Spleen (tissue), 7 donors: Measurements from ENCODE around the gene OSGEPL1.

Source experiments
- CTCF ChIP-seq, 11 experiments: fragments of 200-600 bp in 7 of 11; fragments of 450-650 bp in 4 of 11; sonication (generic) in 4 of 11; IDR thresholded peaks in 8 of 11; conservative IDR thresholded peaks in 3 of 11; 1 replicate in 7 of 11; 2 replicates in 4 of 11; pipeline versions ENCODE4 v1.4.0 to v1.8.0; 2016 to 2021; ENCODE audit warnings: antibody characterized with exemption in 11 of 11, inconsistent platforms in 4 of 11, mild to moderate bottlenecking in 1 of 11
- POLR2A ChIP-seq, 3 donors: fragments of 450-650 bp; IDR thresholded peaks; one replicate each; pipeline ENCODE4 v1.5.1; 2017; ENCODE audit warnings: antibody characterized with exemption in 3 of 3, mild to moderate bottlenecking in 1 of 3
- donor health status: DM: no; HTN: no; CAD: no; lungs with moderate emphysema.
- donor health status: DM: no; HTN: no; CAD: no.
- donor health status: DM: no; HTN: no; CAD: no.

GRCh38 chr2:189799531-189799930, 36.9 kb upstream of the OSGEPL1 start:
- TF ChIP-seq POLR2A (IDR thresholded peaks at IDR 0.05) (no peak), CTCF (IDR thresholded peaks at IDR 0.05 in 8 of 11, conservative IDR thresholded peaks at IDR 0.05 in 3 of 11) (no peak)
